ENCODE measurements around the gene LRRC31. TPM values are rescaled to one million over a fixed set of nuclear protein-coding genes. Genes with fewer than 3 reads are reported as not detected.

The LRRC31 gene
- total RNA-seq = under 1 TPM in 2 of 4 donors, not detected in 2; 0.26 to 0.32 TPM

- no peak for TF ChIP-seq CTCF (IDR thresholded peaks at IDR 0.05)
- TF ChIP-seq EP300 (IDR thresholded peaks at IDR 0.05) = no peak
- no peak for TF ChIP-seq POLR2A (IDR thresholded peaks at IDR 0.05)
- no peak for TF ChIP-seq POLR2AphosphoS5 (IDR thresholded peaks at IDR 0.05)
- no peaks in the 10 kb centered on the region for H3K9me3 ChIP-seq
- no peaks in the 10 kb centered on the region for H3K36me3 ChIP-seq
- no peak within 1 kb of the TSS for H3K27ac ChIP-seq
- no peaks in the 10 kb centered on the region for H3K27me3 ChIP-seq
- no peak for DNase-seq (ENCODE audit: low spot score in 2 of 2)
- WGBS = 59% methylated on average over 2 of the region's 2 CpGs
- H3K4me3 ChIP-seq = no peak within 1 kb of the TSS
- no peaks in the 10 kb centered on the region for H3K4me1 ChIP-seq
Observed at GRCh38 chr3:169869484-169870220, at the start of gene LRRC31. Gene LRRC31 (minus strand): TSS chr3:169869935. CDS start chr3:169869807, 128 bp downstream.

- H3K4me3 ChIP-seq = no peak overlapping the region
- no peaks in the 10 kb centered on the region for H3K4me1 ChIP-seq
- H3K27ac ChIP-seq = no peak overlapping the region
- H3K27me3 ChIP-seq = no peaks in the 10 kb centered on the region
- no peak for DNase-seq (ENCODE audit: low spot score in 2 of 2)
- 45% methylated on average over 2 of the region's 2 CpGs for WGBS
- H3K36me3 ChIP-seq = no peaks in the 10 kb centered on the region
- H3K9me3 ChIP-seq = no peaks in the 10 kb centered on the region
- TF ChIP-seq POLR2AphosphoS5 (IDR thresholded peaks at IDR 0.05) = no peak
- no peak for TF ChIP-seq POLR2A (IDR thresholded peaks at IDR 0.05)
- TF ChIP-seq CTCF (IDR thresholded peaks at IDR 0.05) = no peak
Observed at GRCh38 chr3:169914321-169914720, 44.6 kb upstream of the LRRC31 start.

- Histone ChIP-seq H3K27ac (no peak overlapping the region), H3K36me3 (no peaks in the 10 kb centered on the region), H3K9me3 (no peaks in the 10 kb centered on the region), H3K27me3 (no peaks in the 10 kb centered on the region), H3K4me3 (no peak overlapping the region), H3K4me1 (no peaks in the 10 kb centered on the region)
- DNase-seq (ENCODE audit: low spot score in 2 of 2) = no peak
- 54% methylated on average over 3 of the region's 3 CpGs for WGBS
- TF ChIP-seq POLR2AphosphoS5 (IDR thresholded peaks at IDR 0.05) (no peak), CTCF (IDR thresholded peaks at IDR 0.05) (no peak), EP300 (IDR thresholded peaks at IDR 0.05) (no peak), POLR2A (IDR thresholded peaks at IDR 0.05) (no peak)
Observed at GRCh38 chr3:169913323-169913722, 43.6 kb upstream of the LRRC31 start.

GRCh38 chr3:169911272-169911671, 41.5 kb upstream of the LRRC31 start, which contains the start of gene SAMD7:
Gene SAMD7 (plus strand): TSS chr3:169911572. CDS start chr3:169919499, 7,927 bp downstream.
- no peak for DNase-seq (ENCODE audit: low spot score in 2 of 2)
- H3K9me3 ChIP-seq = no peaks in the 10 kb centered on the region
- H3K27me3 ChIP-seq = peaks cover 5% of the 10 kb centered on the region
- no peak within 1 kb of the TSS for H3K27ac ChIP-seq
- H3K4me1 ChIP-seq = no peaks in the 10 kb centered on the region
- WGBS = 93% methylated on average over 1 of the region's 1 CpG
- H3K4me3 ChIP-seq = no peak within 1 kb of the TSS
- no peaks in the 10 kb centered on the region for H3K36me3 ChIP-seq
- no peak for TF ChIP-seq POLR2AphosphoS5 (IDR thresholded peaks at IDR 0.05)
- TF ChIP-seq EP300 (IDR thresholded peaks at IDR 0.05) = no peak
- no peak for TF ChIP-seq POLR2A (IDR thresholded peaks at IDR 0.05)
- TF ChIP-seq CTCF (IDR thresholded peaks at IDR 0.05) = no peak

- no peaks in the 10 kb centered on the region for H3K9me3 ChIP-seq
- DNase-seq (ENCODE audit: low spot score in 2 of 2) = no peak
- no peaks in the 10 kb centered on the region for H3K4me1 ChIP-seq
- 69% methylated on average over 4 of the region's 4 CpGs for WGBS
- H3K27ac ChIP-seq = no peak overlapping the region
- H3K27me3 ChIP-seq = peaks cover 5% of the 10 kb centered on the region
- no peak for TF ChIP-seq POLR2AphosphoS5 (IDR thresholded peaks at IDR 0.05)
- TF ChIP-seq POLR2A (IDR thresholded peaks at IDR 0.05) = no peak
- H3K4me3 ChIP-seq = no peak overlapping the region
- H3K36me3 ChIP-seq = no peaks in the 10 kb centered on the region
Observed at GRCh38 chr3:169907944-169908343, 38.2 kb upstream of the LRRC31 start.
